Endothelial cell (in vitro differentiated cells): Measurements from ENCODE around the gene FOXI3. TPM values are rescaled to one million over a fixed set of nuclear protein-coding genes. Genes with fewer than 3 reads are reported as not detected.

Source experiments
- DNase-seq: peaks from one replicate; pipeline ENCODE4 v3.0.0; 2021; ENCODE audit warnings: low spot score
- H3K27ac Mint-ChIP-seq: one replicate; pipeline ENCODE4 v1.8.0; 2021; ENCODE audit warnings: mixed read lengths, inconsistent platforms; ENCODE audit not compliant: unreplicated experiment
- H3K27me3 Mint-ChIP-seq: one replicate; pipeline ENCODE4 v1.8.0; 2021; ENCODE audit warnings: mild to moderate bottlenecking, moderate library complexity, mixed read lengths, inconsistent platforms; ENCODE audit not compliant: unreplicated experiment
- H3K36me3 Mint-ChIP-seq: one replicate; pipeline ENCODE4 v1.8.0; 2021; ENCODE audit warnings: mild to moderate bottlenecking, low read depth, mixed read lengths, inconsistent platforms; ENCODE audit not compliant: unreplicated experiment
- H3K4me1 Mint-ChIP-seq: one replicate; pipeline ENCODE4 v1.8.0; 2021; ENCODE audit warnings: mild to moderate bottlenecking, mixed read lengths, inconsistent platforms; ENCODE audit not compliant: unreplicated experiment
- H3K4me3 Mint-ChIP-seq: one replicate; pipeline ENCODE4 v1.8.0; 2021; ENCODE audit warnings: mild to moderate bottlenecking, mixed read lengths, inconsistent platforms; ENCODE audit not compliant: unreplicated experiment
- H3K9me3 Mint-ChIP-seq: one replicate; pipeline ENCODE4 v1.8.0; 2021; ENCODE audit warnings: mixed read lengths, inconsistent platforms; ENCODE audit not compliant: unreplicated experiment
- total RNA-seq: library from RNA; stranded (reverse); fragmentation: NEBNext Ultra II Directional; extraction: Animal tissue kit (Norgen Biotek cat#: 25700); gene quantifications from one replicate; pipeline ENCODE4 v1.2.1, GENCODE V29; 2021; ENCODE audit not compliant: unreplicated experiment
- TF ChIP-seq, protein P1 (sequence below): fragments of 200-600 bp; sonication (generic); IDR thresholded peaks from one replicate; pipeline ENCODE4 v1.5.0; 2021; ENCODE audit warnings: antibody characterized with exemption; ENCODE audit not compliant: unreplicated experiment

The FOXI3 gene
- total RNA-seq, 1 donor from 2014 or later = 0.69 TPM

DNA sequence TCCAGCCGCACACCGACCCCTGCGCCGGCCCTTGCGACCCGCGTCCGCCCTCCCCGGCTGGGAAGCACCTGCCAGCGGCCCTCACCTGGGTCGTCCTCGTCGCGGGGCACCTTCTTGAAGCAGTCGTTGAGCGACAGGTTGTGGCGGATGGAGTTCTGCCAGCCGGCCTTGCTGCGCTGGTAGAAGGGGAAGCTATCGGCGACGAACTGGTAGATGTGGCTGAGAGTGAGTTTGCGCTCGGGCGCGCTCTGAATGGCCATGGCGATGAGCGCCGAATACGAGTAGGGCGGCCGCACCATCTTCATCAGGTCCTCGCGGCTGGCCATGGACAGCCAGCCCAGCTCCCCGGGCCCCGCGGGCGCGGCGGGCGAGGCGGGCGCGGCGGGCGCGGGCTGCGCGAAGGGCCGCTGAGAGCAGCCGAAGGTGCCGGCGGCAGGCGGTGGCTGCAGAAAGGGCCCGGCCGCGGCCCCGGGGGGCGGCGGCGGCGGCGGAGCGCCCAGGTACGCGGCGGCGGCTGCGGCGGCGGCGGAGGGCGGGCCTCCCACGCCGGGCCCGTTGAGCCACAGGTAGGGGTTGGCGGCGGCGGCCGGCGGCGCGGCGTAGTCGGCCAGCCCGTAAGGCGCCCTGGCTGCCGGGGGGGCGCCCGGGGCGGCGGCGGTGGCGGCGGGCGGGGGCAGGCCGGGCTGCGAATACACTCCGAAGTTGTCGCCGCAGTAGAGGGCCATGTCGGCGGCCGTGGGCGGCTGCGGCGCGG is 505 bp downstream of the FOXI3 start:
- Mint-ChIP-seq H3K4me3 (peak overlapping the region; percentile 47), H3K9me3 (no peaks in the 10 kb centered on the region), H3K4me1 (peaks cover 5% of the 10 kb centered on the region), H3K36me3 (no peaks in the 10 kb centered on the region), H3K27me3 (peaks cover 15% of the 10 kb centered on the region), H3K27ac (no peak overlapping the region)
- TF ChIP-seq, protein P1, sequence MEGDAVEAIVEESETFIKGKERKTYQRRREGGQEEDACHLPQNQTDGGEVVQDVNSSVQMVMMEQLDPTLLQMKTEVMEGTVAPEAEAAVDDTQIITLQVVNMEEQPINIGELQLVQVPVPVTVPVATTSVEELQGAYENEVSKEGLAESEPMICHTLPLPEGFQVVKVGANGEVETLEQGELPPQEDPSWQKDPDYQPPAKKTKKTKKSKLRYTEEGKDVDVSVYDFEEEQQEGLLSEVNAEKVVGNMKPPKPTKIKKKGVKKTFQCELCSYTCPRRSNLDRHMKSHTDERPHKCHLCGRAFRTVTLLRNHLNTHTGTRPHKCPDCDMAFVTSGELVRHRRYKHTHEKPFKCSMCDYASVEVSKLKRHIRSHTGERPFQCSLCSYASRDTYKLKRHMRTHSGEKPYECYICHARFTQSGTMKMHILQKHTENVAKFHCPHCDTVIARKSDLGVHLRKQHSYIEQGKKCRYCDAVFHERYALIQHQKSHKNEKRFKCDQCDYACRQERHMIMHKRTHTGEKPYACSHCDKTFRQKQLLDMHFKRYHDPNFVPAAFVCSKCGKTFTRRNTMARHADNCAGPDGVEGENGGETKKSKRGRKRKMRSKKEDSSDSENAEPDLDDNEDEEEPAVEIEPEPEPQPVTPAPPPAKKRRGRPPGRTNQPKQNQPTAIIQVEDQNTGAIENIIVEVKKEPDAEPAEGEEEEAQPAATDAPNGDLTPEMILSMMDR = no peak
- DNase-seq = peak; percentile 28

DNA sequence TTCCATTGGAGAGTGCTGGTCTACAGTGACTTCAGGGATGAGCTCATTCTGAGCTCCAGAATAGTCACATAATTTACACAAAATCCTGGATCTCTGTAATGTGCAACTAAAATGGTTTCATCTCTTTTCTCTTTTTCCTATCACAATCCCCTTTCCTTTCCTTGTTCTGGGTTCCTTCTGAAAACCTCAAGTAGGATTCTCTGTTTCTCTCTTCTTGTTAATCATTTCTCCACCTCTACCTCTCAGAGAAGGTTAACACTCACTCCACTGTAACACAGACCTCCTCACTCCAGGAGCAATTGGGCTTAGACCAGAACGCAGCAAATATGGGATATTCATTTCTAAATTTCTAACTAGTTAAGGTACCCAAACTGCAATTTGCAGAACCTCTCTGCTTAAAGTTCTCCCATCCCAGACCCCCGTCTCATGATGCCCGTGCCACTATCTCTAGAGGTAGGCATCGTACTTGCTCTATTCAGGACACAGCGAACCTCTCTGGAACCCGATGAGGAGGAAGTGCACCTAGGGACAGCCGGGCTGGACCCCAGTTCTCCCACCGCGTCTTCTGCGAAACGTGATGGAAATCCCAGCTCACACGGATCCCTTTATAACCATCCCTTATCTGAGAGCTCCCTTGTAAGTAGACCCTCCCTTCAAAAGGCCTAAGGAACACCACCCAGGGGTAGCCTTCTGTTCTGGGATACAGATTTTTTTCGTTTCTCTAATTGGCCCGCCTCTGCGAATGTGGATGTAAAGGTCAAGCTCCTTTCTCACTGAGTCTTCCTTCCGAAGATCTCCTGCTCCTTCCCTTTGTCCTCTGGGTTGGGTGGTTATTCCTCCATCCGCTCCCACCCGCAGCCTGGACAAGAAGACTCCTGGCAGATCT is 1.3 kb downstream of the FOXI3 start:
- H3K4me1 Mint-ChIP-seq = peaks cover 5% of the 10 kb centered on the region
- H3K4me3 Mint-ChIP-seq = peak overlapping the region; percentile 47
- TF ChIP-seq, protein P1 = no peak
- H3K27me3 Mint-ChIP-seq = peaks cover 15% of the 10 kb centered on the region
- H3K9me3 Mint-ChIP-seq = no peaks in the 10 kb centered on the region
- H3K27ac Mint-ChIP-seq = no peak overlapping the region
- no peaks in the 10 kb centered on the region for H3K36me3 Mint-ChIP-seq
- DNase-seq = no peak

DNA sequence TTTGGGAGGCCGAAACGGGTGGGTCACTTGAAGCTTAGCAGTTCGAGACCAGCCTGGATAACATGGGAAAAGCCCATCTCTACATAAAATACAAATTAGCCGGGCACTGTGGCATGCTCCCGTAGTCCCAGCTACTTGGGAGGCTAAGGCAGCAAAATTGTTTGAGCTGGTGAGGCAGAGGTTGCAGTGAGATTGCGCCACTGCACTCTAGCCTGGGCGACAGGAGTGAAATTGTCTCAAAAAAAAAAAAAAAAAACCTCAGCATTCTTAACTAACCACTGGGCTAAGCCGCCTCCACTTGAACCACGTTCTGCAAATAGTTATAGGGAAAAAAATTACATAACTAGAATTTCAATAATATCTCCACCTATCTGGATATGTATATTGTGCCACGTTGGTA is 2.3 kb downstream of the FOXI3 start:
- no peak overlapping the region for H3K4me3 Mint-ChIP-seq
- H3K4me1 Mint-ChIP-seq = peaks cover 5% of the 10 kb centered on the region
- H3K27ac Mint-ChIP-seq = no peak overlapping the region
- TF ChIP-seq, protein P1 = no peak
- no peaks in the 10 kb centered on the region for H3K9me3 Mint-ChIP-seq
- peaks cover 15% of the 10 kb centered on the region for H3K27me3 Mint-ChIP-seq
- no peak for DNase-seq
- H3K36me3 Mint-ChIP-seq = no peaks in the 10 kb centered on the region

DNA sequence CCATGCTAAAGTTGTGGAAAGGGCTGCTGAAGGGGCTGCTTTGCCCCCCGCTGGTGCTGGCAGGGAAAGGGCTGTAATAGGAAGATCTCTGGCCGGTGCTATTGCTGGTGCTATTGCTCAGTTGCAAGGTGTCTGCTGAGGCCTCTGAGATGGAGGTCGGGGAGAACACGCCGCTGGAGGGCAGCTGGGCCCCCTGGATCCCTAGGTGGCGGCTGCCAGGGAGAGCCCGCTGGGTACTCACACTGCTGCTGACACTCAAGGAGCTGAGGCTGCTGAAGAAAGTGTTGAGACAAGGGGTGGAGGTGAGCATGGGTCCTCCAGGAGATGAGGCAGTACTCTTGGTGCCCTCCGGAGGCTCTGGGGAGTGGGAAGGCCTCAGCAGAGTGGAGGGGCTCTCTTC is 4.2 kb downstream of the FOXI3 start:
- TF ChIP-seq, protein P1 = no peak
- Mint-ChIP-seq H3K4me1 (peaks cover 5% of the 10 kb centered on the region), H3K4me3 (no peak overlapping the region), H3K9me3 (no peaks in the 10 kb centered on the region), H3K27me3 (peaks cover 15% of the 10 kb centered on the region), H3K36me3 (no peaks in the 10 kb centered on the region), H3K27ac (no peak overlapping the region)
- no peak for DNase-seq
